DMS79 (cell line): ENCODE results near the gene MYL9.

Experiments used
- DNase-seq: peaks from one replicate; lab custom pipeline; 2025; lab: John Stamatoyannopoulos, UW

MYL9 gene

DNA sequence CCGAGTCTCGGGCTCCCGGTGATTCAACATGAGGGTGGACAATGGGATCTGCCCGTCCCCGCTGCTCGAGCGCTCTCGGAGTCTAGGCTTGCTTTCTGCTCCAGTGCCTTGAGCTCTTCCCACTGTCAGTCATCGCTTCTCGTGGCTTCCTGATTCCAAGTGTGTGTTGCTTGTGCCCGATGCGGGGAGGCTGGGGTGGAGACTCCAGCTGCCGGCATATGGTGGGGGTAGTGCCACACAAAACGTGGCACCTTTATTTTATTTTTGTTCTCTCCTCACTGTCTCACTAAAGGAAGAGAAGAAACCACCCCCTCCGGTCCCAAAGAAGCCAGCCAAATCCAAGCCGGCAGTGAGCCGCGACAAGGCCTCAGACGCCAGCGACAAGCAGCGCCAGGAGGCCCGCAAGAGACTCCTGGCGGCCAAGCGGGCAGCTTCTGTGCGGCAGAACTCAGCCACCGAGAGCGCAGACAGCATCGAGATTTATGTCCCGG is 14.8 kb upstream of the MYL9 start:
- no peak for DNase-seq

DNA sequence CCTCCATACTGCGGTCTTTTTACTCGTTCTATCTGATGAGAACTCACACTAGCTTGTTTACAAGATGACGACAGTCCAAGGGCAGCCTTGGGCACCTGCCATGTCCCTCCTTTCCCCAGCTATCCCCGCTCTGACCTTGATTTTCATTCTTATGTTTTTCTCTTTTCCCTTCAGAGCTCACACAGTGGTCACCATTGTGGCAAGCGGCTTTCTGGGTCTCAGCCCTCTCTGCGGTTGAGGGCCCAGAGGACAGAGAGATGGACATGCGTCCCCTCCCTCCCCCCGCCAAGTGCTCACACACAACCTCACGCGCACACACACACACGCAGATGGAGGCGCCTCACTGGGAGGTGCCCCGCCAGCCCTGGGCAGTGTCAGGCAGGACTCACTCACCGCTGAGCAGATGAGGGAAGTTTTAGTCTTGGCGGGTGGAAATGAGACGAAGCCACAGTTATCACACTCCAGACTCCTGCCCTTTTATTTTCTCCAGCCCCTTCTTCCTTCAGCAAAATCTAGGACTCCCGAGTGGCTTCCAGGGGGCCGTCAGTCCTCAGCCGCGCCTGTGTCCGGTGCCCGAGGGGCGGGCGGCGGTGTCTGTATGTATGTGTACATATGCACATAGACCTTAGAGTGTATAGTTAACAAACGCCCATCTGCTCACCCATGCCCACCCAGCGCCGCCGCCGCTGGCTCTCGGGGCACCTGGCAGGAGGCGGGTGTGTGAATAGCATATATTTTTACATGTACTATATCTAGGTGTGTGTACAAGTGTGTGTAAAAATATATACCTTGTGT is 13.8 kb upstream of the MYL9 start:
- no peak for DNase-seq

DNA sequence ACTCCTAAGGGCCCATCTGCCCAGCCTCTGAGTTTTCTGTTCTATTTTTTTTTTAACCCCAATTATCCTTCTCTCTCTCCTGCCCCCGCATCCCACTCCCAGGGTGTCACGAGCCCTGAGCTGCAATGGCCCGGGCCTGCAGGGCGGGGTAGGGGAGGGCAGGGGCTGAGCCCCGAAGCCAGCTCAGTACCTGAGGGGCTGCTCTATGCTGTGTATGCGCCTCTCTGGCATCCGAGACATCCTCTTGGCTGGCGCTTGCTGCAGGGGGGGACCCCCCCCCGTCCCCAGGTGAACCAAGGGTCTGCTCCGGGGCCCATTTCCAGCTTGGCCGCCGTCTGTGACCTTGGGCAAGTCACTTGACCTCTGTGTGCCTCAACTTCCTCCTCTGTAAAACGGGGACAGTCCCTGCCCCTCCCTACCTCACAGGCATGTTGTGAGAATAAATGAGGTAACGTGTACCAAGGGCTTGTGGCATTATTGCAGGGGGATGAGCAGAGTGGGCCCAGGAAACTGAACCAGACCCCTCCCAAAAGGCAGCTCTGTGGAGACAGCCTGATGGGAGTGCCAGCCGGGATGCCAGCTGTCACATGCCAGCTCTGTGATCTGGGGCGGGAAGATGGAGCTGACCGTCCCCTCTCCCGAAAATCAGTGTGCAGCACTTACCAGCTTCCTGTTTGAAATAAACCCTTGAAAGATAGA is 13.0 kb upstream of the MYL9 start:
- DNase-seq = no peak

DNA sequence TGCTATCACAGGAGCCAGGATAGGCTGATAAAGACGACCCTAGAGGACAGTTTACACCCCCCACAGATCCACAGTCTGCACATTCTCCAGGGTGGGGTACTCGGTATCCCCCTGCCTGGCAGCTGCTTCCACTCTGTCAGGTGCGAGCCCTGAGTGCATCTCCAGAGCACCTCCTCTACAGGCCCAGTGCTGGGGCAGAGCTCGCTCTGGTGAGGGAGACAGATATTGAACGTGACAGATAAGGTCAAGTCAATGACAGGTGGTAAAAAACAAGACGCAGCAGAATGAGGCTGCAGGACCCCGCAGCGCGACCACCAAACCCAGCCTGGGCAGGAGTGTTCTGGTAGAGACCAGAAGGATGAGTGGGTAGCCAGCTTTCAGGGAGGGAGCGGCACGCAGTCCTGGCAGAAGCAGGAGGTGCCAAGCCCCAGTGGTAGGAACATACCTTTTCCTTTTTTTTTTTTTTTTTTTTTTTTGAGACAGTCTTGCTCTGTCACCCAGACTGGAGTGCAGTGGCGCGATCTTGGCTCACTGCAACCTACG is 12.4 kb upstream of the MYL9 start:
- no peak for DNase-seq

DNA sequence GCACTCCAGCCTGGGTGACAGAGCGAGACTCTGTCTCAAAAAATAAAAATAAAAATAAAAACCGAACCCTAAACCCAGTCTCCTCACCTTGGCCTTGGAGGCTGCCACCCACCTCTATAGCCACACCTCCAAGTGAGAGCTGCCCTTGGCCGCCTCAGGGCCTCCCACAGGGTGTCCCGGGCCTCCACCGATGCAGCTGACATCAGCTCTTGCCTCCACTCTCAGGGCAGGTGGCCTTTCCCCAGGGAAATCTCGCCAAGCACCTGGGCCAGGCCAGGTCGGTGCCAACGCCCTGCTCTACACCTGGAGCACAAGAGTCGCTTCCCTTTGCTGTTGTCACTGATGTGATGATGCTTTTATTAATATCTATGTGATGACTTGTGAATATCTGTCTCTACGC is 8.9 kb upstream of the MYL9 start:
- peak; percentile 21 for DNase-seq

DNA sequence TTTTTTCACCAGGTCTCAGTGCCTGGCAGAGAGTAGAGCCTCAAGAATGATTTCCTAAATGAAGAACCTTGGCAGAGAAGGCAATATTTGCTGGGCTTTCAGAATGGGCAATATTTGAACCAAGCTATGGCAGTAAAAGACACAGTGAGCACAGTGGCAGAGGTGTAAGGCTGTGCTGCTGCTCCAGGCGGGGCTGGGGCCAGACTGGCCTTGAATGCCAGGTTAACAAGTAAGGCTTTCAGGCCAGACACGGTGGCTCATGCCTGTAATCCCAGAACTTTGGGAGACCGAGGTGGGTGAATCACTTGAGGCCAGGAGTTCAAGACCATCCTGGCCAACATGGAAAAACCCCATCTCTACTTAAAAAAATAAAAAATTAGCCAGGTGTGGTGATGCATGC is 8.5 kb upstream of the MYL9 start:
- DNase-seq = no peak

DNA sequence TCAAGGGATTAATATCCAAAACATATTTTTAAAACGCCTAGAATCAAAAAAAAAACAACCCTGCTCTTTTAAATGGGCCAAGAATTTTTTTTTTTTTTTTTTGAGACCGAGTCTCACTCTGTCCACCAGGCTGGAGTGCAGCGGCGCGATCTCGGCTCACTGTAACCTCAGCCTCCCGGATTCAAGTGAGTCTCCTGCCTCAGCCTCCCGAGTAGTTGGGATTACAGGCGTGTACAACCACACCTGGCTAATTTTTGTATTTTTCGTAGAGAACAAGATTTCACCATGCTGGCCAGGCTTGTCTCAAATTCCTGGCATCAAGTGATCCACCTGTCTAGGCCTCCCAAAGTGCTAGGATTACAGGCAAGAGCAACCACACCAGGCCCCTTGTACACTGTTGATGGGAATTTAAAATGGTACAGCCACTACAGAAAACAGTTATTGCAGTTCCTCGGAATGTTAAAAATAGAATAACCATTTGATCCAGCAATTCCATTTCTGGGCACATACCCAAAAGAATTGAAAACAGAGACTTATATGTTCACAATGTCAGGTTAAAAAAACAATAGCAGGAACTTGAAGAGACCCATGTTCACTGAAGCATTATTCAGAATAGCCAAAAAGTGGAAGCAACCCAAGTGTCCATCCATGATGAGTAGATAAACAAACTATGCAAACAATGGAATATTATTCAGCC is 3.1 kb upstream of the MYL9 start:
- DNase-seq = no peak

DNA sequence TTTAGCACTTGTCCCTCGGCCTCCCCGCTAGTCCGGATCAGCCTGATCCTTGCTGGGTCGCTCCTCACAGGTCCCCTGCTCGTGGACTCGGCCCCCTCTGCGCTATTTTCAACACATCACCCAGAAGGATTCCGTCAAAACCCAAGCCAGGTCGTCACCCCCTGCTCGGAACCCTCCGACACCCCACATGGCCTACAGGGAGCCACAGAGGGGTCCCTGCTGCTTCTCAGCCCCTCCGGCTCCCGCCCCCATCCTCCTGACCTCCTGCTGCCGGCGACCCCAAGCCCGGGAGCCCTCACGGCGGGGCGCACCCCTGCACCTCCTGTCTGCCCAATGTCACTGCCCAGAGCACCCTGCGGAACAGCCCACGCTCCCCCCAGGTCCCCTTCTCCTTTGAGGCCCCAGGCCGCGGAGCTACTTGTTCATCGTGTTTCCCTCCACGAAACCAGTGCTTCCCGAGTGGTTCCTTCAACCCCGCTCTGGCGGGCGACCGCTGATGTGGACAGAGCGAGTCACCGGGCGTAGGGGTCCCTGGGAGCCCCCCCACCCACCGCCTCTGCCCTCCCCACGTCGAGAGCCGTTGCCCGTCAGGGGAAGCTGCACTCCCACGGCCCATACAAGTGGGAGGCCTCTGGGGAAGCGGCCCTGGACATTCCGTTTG is 638 bp upstream of the MYL9 start:
- no peak for DNase-seq

DNA sequence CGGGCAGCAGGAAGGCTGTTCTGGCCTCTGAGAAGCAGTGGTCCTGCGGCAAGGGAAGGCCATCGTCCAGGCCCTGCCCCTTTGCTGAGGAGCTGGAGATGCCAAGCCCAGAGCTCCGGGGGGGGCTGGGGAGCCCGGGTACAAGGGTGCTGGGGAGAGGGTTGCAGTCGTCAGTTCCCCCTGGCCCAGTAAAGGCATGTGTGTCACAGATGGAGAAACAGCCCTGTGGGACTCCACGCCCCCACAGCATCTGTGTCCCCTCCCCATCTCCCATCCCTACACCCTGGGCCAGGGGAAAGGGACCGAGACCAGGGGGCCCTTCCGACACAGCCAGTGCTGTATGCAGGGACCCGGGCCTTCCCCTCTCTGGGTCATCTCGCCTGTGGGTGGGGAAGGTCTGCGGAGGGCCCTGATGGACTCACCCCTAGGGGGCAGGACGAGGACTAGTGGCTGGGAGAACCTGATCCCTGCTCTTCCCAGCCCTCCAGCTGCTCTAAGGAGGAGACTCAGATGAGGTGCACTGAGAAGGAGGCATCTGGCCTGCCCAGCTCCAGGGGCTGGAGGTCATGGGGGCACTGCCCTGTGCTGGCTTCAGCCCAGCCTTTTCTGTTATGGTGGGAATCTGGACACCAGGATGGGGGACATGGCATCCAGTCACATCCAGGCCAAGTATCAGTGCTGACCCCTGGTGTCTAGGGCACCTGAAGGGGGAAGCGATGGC is 609 bp downstream of the MYL9 start:
- DNase-seq = no peak

DNA sequence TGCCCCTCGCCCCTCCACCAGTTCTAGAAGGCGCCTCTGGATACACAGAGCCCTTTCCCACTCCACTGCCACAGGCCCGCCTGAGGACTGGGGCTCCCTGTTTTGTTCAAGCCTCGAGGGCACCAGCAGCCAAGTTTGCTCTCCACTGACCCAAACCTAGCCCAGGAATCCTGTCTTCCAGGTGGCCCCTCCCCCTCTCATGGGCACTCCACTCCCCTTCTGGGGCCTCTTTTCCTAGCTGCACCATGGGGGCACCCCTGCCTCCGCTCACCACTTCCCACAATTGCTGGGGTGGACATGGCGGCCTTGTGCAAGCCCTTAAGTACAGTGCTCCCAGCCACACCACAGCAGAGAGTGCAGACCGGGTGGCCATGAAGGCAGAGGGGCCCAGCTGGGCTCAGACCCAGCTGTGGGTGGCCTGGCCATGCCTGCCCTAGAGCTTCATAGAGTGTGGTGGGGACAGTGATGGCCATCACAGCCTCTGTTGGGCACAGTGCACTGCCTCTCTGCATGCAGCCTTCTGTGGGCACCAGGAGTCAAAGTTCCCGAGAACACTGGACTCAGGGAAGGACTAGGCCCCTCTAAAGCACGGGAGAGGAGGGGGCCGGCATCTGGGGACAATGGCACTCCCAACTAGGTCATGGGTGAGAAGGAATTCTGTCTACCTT is 1.3 kb downstream of the MYL9 start:
- no peak for DNase-seq

DNA sequence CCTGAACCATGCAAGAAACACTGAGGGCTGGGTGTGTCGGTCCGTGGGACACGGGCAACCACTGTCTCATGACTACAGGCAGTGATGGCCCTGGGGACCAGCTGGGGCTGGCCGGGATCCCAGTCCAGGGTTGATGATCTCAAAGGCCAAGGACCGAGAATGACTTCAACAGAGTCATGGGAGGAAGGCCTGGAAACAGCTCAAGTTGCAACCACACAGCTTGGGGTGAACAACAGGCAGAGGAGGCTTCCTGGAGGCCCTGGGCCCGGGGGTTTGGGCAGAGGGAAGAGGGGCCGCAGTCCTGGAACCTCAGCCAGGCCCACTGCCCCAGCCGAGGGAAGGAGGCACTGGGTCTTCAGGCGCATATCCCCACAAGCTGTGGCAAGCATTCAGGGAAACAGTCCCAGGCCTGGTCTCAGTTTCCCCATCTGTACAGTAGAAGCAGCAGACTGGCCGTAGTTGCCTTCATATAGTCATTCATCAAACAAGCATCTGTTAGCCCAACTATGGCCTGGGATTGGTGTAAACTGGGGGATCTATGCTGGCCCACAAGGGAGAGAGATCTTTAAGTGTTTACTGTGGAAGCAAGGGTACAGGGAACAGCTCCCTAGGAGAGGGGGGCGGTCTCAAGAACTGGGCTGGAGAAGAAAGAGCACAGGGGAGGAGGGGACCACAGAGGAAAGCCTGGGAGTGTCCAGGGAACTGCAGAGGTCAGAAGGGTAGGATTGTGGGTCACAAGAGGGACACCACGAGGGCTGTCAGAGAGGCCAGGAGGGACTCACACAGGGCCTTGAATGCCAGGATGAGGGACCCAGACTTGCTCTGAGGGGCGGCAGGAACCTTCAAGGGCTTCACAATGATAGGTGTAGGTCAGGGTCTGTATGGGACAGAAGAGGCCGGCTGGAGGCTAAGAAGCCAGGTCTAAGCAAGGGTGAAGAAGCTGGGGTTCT is 2.1 kb downstream of the MYL9 start:
- no peak for DNase-seq

DNA sequence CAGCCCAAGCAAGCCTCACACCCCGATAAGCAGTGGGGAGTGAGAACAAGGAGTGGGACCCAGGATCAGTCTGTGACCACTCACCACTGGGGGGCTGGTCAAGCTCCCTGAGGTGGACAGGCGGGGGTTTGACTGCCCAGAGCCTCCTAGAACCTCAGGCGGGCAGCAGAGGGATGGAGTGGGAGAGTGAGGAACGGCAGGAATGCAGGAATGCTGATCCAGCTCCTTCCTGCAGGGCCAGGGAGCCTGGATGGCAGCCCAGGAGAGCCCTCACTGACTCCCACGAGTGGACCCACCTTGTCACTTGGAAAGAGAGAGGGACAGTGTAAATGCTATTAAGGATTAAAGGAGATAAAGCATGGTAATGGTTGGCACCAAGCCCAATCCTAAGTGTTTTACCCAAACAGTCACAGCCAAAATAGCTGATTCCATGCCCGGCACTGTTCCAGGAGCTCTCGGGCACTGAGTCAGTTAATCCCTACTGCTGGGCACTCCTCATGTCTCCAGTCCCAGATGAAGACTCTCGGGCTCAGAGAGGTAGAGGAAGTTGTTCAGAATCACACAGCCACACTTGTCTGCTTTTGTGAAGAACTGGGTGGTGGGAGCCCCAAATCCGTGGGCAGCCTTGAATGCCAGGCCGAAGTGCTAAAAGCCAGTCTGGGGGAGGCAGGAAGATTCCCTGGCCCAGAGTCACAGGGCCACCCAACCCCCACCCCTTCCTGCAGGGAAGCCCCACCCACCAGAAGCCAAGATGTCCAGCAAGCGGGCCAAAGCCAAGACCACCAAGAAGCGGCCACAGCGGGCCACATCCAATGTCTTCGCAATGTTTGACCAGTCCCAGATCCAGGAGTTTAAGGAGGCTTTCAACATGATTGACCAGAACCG is 3.1 kb downstream of the MYL9 start:
- DNase-seq = peak; percentile 22

DNA sequence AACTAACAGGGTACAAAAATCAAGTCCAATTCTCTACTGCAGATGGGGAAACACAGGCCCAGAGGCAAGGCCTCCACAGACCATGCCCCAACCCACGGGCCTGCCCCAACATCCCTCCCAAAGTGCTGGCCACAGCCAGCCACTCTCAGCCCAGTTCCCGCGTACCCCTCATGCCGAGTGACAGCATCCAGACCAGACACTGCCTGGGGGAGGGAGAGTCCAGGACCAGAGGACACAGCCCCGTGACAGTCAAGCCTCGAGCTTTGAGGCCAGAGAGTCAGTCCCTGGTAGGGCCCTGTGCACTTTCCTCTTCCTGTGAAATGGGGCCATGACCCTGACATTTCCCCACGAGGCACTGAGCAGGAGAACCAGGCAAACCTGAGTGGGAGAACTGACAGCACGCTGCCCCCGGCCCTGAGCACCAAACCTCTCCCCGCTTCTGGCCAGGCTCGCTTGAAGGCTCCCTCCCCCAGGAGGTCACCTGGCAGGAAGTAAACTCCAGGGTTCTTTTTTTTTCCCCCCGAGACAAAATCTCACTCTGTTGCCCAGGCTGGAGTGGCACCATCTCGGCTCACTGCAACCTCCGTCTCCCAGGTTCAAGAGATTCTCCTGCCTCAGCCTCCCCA is 4.9 kb downstream of the MYL9 start:
- no peak for DNase-seq

DNA sequence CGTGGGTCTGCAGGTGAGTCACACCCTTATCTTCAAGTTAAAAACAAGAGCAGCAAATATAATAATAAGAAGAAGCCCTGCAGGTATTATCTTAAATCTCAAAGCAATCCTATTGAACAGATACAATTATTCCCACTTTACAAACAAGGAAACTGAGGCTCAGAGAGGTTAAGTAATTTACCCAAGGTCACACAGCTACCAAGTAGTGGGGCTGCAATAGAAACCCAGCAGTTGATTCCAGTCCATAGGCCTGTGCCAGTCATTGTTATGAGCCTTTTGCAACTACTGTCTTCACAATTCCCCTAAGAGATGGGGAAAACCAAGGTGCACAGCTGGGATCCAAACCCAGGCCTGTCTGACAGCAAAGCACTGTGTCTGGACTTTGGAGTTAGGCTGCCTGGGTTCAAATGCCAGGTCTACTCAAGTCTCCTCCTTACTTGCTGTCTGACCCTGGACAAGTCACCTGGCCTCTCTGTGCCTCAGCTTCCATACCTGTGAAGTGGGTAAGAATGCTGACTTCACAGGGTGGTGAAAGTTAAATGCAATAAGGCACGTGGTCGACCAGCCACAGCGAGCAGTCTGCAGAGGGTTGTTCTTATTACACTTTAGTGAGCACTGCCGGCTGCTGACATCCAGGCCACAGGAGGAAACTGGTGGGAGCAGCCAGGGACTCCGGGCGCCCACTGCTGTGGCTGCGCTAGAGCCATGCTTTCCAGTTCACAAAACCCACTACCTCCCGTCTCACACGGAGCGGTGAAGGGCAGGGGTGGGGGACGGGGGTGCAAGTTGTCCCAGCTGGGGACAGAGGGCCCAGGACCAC is 6.1 kb downstream of the MYL9 start:
- DNase-seq = no peak

DNA sequence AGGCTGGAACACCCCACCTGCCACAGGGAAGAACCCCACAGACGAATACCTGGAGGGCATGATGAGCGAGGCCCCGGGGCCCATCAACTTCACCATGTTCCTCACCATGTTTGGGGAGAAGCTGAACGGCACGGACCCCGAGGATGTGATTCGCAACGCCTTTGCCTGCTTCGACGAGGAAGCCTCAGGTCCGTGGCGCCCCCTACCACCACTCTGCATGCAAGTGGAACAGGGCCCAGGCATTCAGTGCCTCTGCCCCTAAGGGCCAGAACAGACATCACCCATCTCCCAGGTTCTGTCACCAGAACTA is 6.6 kb downstream of the MYL9 start:
- DNase-seq = no peak

DNA sequence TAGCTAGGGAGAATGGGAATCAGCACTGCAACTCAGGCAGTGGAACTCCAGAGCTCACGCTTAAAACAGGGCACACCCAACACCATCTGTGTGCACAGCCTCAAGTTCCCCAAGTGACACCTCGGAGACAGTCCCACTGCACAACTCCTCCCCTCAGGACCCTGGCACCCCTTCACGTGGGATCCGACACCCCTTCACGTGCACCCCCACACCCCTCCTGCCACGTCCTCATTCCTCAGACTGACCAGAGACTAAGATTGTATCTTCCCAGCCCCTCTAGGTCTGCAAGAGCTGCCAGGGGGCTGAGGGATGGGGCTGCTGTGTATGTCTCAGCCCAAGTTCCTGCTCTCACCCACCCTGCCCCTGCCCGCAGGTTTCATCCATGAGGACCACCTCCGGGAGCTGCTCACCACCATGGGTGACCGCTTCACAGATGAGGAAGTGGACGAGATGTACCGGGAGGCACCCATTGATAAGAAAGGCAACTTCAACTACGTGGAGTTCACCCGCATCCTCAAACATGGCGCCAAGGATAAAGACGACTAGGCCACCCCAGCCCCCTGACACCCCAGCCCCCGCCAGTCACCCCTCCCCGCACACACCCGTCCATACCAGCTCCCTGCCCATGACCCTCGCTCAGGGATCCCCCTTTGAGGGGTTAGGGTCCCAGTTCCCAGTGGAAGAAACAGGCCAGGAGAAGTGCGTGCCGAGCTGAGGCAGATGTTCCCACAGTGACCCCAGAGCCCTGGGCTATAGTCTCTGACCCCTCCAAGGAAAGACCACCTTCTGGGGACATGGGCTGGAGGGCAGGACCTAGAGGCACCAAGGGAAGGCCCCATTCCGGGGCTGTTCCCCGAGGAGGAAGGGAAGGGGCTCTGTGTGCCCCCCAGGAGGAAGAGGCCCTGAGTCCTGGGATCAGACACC is 7.6 kb downstream of the MYL9 start:
- no peak for DNase-seq

DNA sequence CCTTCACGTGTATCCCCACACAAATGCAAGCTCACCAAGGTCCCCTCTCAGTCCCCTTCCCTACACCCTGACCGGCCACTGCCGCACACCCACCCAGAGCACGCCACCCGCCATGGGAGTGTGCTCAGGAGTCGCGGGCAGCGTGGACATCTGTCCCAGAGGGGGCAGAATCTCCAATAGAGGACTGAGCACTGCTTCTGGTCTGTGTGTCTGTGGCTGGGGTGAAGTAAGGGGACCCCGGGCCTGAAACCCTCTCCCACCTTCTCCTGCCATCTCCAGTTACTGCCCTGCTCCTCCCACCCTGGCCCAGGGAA is 8.3 kb downstream of the MYL9 start:
- no peak for DNase-seq
